ENCODE data around the gene ITIH2.
"Not testable (repeated sequence)": the region's sequence is repeated elsewhere in the genome, so short reads cannot be mapped to it uniquely, and the experiment has no call there.

The ITIH2 gene

DNA sequence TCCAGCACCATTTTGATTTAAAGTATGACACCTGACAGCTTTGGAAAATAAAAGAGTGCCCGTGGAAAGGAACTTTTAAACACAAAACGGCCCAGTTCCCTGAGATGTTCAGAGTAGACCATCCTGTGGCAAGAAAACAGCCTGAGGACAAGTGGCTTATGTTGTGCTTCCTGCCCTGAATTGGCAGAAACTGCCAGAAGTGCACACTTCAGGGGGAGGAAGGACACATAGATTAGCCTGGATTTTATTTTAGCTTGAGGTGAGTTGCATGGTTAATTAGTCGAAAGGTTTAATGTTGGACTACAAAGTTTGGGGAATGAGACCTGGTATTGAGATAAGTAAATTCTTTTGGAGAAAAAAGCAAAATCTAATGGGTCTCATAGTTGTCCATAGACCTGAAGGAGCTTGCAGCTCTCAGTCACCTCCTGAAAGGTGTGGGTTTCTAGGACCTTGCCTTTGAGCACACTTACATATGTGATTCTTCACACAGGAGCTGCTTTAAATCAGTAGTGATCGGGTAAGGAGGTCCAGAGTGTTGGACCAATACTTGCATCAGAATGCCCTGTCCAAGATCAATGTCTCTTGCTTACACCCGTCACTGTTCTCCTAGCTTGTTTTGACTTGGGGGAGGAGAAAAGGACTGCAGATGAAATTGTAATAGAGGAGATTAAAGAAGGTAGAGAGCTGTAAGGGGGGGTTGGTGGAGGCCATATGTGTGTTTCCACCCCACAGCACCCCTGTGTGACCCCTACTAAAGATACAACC is 4.9 kb downstream of the ITIH2 start:
- H3K9me3 ChIP-seq (ENCODE audit: control insufficient read depth in 1 of 2, low read length in 2 of 2): no peaks in the 10 kb centered on the region
- no peaks in the 10 kb centered on the region for H3K36me3 ChIP-seq (ENCODE audit: control insufficient read depth in 1 of 2, insufficient read depth in 2 of 2, low read length in 2 of 2)
- no peak overlapping the region for H3K4me3 ChIP-seq (ENCODE audit: low read depth in 1 of 2, low read length in 2 of 2)
- H3K4me1 ChIP-seq (ENCODE audit: control insufficient read depth in 1 of 2, insufficient read depth in 2 of 2, low read length in 2 of 2): no peaks in the 10 kb centered on the region
- no peak overlapping the region for H3K9ac ChIP-seq (ENCODE audit: low read depth in 1 of 2, low read length in 2 of 2)
- no peak overlapping the region for H3K27ac ChIP-seq (ENCODE audit: low read depth, low read length)
- peaks cover 0 to 2% of the 10 kb centered on the region in 2 donors for H3K27me3 ChIP-seq (ENCODE audit: control insufficient read depth in 1 of 2, insufficient read depth in 2 of 2, low read length in 2 of 2)

DNA sequence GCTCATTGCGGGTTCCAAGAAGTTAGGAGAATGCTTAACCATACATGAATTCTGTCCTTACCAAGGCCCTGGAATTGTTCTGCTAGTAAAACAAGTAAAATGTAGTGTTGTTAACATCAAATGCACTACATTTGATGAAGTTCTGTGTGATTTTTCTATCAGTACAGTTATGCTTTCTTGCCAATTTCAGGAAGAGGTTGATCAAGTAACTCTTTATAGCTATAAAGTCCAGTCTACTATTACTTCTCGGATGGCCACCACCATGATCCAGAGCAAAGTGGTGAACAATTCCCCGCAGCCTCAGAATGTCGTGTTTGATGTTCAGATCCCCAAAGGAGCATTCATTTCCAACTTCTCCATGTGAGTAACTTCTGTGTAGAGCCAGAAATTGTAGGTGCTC is 5.7 kb downstream of the ITIH2 start:
- no peaks in the 10 kb centered on the region for H3K4me1 ChIP-seq (ENCODE audit: control insufficient read depth in 1 of 2, insufficient read depth in 2 of 2, low read length in 2 of 2)
- H3K36me3 ChIP-seq (ENCODE audit: control insufficient read depth in 1 of 2, insufficient read depth in 2 of 2, low read length in 2 of 2): no peaks in the 10 kb centered on the region
- H3K9me3 ChIP-seq (ENCODE audit: control insufficient read depth in 1 of 2, low read length in 2 of 2): no peaks in the 10 kb centered on the region
- no peak overlapping the region for H3K9ac ChIP-seq (ENCODE audit: low read depth in 1 of 2, low read length in 2 of 2)
- no peak overlapping the region for H3K27ac ChIP-seq (ENCODE audit: low read depth, low read length)
- H3K4me3 ChIP-seq (ENCODE audit: low read depth in 1 of 2, low read length in 2 of 2): no peak overlapping the region
- H3K27me3 ChIP-seq (ENCODE audit: control insufficient read depth in 1 of 2, insufficient read depth in 2 of 2, low read length in 2 of 2): peaks cover 0 to 2% of the 10 kb centered on the region in 2 donors

DNA sequence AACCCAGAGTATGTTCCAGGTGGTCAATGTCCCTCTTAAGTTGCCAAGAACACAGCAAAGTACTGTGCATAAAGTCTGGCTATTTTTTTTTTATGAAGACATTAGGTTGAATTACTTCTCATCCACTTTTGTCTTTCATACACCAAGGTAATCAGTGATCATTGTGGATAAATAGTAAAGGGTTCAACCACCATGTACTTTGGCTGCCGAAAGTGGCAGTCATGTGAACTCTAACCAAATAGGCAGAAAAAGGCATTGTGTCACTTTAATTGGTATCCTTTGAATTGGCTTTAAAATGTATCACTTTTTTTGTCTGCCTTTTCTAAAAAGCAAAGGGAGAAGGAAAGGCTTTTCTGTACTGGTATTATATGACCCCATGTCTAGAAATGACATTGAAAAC is 7.3 kb downstream of the ITIH2 start:
- no peak overlapping the region for H3K9ac ChIP-seq (ENCODE audit: low read depth in 1 of 2, low read length in 2 of 2)
- H3K27ac ChIP-seq (ENCODE audit: low read depth, low read length): no peak overlapping the region
- H3K4me3 ChIP-seq (ENCODE audit: low read depth in 1 of 2, low read length in 2 of 2): no peak overlapping the region
- no peaks in the 10 kb centered on the region for H3K4me1 ChIP-seq (ENCODE audit: control insufficient read depth in 1 of 2, insufficient read depth in 2 of 2, low read length in 2 of 2)
- no peaks in the 10 kb centered on the region for H3K9me3 ChIP-seq (ENCODE audit: control insufficient read depth in 1 of 2, low read length in 2 of 2)
- H3K36me3 ChIP-seq (ENCODE audit: control insufficient read depth in 1 of 2, insufficient read depth in 2 of 2, low read length in 2 of 2): no peaks in the 10 kb centered on the region
- peaks cover 0 to 2% of the 10 kb centered on the region in 2 donors for H3K27me3 ChIP-seq (ENCODE audit: control insufficient read depth in 1 of 2, insufficient read depth in 2 of 2, low read length in 2 of 2)

DNA sequence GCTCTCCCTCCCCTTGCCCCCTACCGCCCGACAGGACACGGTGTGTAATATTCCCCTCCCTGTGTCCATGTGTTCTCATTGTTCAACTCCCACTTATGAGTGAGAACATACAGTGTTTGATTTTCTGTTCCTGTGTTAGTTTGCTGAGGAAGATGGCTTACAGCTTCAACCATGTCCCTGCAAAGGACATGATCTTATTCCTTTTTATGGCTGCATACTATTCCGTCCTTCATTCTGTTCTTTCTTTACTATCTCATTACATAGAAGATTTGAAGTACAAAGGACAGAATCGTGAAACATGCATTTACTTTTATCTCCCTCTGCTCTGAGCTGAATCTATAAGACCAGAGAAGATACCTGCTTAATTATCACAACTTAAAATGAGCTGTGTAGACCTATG is 8.0 kb downstream of the ITIH2 start:
- H3K27me3 ChIP-seq (ENCODE audit: control insufficient read depth in 1 of 2, insufficient read depth in 2 of 2, low read length in 2 of 2); H3K27ac ChIP-seq (ENCODE audit: low read depth, low read length); H3K4me1 ChIP-seq (ENCODE audit: control insufficient read depth in 1 of 2, insufficient read depth in 2 of 2, low read length in 2 of 2); H3K9me3 ChIP-seq (ENCODE audit: control insufficient read depth in 1 of 2, low read length in 2 of 2); H3K36me3 ChIP-seq (ENCODE audit: control insufficient read depth in 1 of 2, insufficient read depth in 2 of 2, low read length in 2 of 2); H3K9ac ChIP-seq (ENCODE audit: low read depth in 1 of 2, low read length in 2 of 2); H3K4me3 ChIP-seq (ENCODE audit: low read depth in 1 of 2, low read length in 2 of 2): not testable (repeated sequence)

DNA sequence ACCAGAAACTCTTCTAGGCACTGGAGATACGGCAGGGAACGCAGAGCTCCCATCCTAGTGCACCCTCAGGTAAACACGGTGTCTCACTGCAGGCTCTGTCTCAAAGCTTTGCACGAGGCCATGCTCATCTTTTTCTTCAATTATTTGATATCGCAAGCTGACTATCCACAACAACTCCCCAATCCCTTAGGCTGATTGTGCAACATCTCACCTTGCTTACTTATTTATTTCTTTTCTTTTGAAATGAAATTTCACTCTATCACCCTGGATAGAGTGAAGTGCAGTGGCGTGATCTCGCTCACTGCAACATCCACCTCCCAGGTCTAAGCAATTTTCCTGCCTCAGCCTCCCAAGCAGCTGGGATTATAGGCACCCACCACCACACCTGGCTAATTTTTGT is 12.4 kb downstream of the ITIH2 start:
- Histone ChIP-seq H3K27me3 (ENCODE audit: control insufficient read depth in 1 of 2, insufficient read depth in 2 of 2, low read length in 2 of 2) (no peaks in the 10 kb centered on the region), H3K36me3 (ENCODE audit: control insufficient read depth in 1 of 2, insufficient read depth in 2 of 2, low read length in 2 of 2) (no peaks in the 10 kb centered on the region), H3K27ac (ENCODE audit: low read depth, low read length) (no peak overlapping the region), H3K4me1 (ENCODE audit: control insufficient read depth in 1 of 2, insufficient read depth in 2 of 2, low read length in 2 of 2) (no peaks in the 10 kb centered on the region), H3K4me3 (ENCODE audit: low read depth in 1 of 2, low read length in 2 of 2) (no peak overlapping the region), H3K9me3 (ENCODE audit: control insufficient read depth in 1 of 2, low read length in 2 of 2) (no peaks in the 10 kb centered on the region), H3K9ac (ENCODE audit: low read depth in 1 of 2, low read length in 2 of 2) (no peak overlapping the region)

DNA sequence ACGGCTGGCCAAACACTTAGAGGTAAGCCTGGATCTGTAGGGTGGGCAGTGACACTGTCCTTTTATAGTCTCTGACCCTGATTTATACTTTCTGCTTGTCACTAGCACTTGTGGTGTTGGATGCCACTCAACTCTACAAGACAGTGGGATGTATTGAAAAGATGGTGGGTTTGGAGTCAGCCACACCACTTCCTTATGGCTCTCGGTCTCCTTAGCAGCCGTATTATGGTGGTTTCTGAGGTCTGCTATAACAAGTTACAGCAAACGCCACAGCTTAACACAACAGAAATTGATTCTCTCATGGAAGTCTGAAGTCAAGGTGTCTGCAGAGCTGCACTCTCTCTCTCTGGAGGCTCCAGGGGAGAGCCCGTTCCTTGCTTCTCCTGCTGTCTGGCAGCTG is 14.7 kb downstream of the ITIH2 start:
- no peaks in the 10 kb centered on the region for H3K36me3 ChIP-seq (ENCODE audit: control insufficient read depth in 1 of 2, insufficient read depth in 2 of 2, low read length in 2 of 2)
- H3K4me1 ChIP-seq (ENCODE audit: control insufficient read depth in 1 of 2, insufficient read depth in 2 of 2, low read length in 2 of 2): no peaks in the 10 kb centered on the region
- no peak overlapping the region for H3K9ac ChIP-seq (ENCODE audit: low read depth in 1 of 2, low read length in 2 of 2)
- no peak overlapping the region for H3K27ac ChIP-seq (ENCODE audit: low read depth, low read length)
- no peaks in the 10 kb centered on the region for H3K27me3 ChIP-seq (ENCODE audit: control insufficient read depth in 1 of 2, insufficient read depth in 2 of 2, low read length in 2 of 2)
- H3K9me3 ChIP-seq (ENCODE audit: control insufficient read depth in 1 of 2, low read length in 2 of 2): no peaks in the 10 kb centered on the region
- H3K4me3 ChIP-seq (ENCODE audit: low read depth in 1 of 2, low read length in 2 of 2): no peak overlapping the region

DNA sequence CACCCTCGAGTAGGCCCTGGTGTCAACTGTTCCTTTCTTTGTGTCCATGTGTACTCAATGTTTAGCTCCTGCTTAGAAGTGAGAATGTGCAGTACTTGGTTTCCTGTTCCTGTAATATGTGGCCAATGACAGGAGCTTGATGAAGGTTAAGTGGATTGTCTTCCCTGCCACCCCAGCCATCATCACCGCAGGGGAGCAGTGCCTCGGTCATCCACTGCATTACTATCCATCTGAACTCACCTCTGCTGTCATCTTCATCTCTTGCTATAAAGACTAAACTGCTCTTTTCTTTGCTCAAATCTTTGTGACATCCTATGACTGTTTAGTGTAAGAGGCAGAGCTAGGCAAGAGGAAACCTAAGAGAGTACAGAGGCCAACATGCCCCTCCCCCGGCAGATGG is 15.6 kb downstream of the ITIH2 start:
- Histone ChIP-seq H3K36me3 (ENCODE audit: control insufficient read depth in 1 of 2, insufficient read depth in 2 of 2, low read length in 2 of 2) (no peaks in the 10 kb centered on the region), H3K27ac (ENCODE audit: low read depth, low read length) (no peak overlapping the region), H3K27me3 (ENCODE audit: control insufficient read depth in 1 of 2, insufficient read depth in 2 of 2, low read length in 2 of 2) (no peaks in the 10 kb centered on the region), H3K9ac (ENCODE audit: low read depth in 1 of 2, low read length in 2 of 2) (no peak overlapping the region), H3K4me1 (ENCODE audit: control insufficient read depth in 1 of 2, insufficient read depth in 2 of 2, low read length in 2 of 2) (no peaks in the 10 kb centered on the region), H3K4me3 (ENCODE audit: low read depth in 1 of 2, low read length in 2 of 2) (no peak overlapping the region), H3K9me3 (ENCODE audit: control insufficient read depth in 1 of 2, low read length in 2 of 2) (no peaks in the 10 kb centered on the region)

DNA sequence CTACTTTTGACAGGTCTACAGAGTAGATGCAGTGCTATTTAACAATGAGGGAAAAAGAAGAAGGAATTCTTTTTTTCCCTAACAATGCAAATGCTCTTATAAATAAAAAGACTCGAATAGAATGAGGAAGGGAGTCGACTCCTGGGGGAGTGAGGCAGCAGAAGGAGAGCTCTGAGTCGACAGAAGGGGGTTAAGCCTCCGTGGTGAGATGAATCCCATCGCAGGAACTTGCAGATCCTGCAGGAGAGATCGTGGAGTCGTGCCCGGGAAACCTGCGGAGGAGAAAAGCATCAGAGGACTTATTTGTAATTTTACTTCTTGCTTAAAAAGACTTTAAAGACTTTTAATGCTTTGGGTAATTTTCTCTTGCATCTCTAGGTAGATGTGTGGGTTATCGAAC is 17.4 kb downstream of the ITIH2 start:
- no peak overlapping the region for H3K27ac ChIP-seq (ENCODE audit: low read depth, low read length)
- no peaks in the 10 kb centered on the region for H3K36me3 ChIP-seq (ENCODE audit: control insufficient read depth in 1 of 2, insufficient read depth in 2 of 2, low read length in 2 of 2)
- H3K9me3 ChIP-seq (ENCODE audit: control insufficient read depth in 1 of 2, low read length in 2 of 2): no peaks in the 10 kb centered on the region
- H3K27me3 ChIP-seq (ENCODE audit: control insufficient read depth in 1 of 2, insufficient read depth in 2 of 2, low read length in 2 of 2): no peaks in the 10 kb centered on the region
- H3K4me3 ChIP-seq (ENCODE audit: low read depth in 1 of 2, low read length in 2 of 2): no peak overlapping the region
- H3K9ac ChIP-seq (ENCODE audit: low read depth in 1 of 2, low read length in 2 of 2): no peak overlapping the region
- H3K4me1 ChIP-seq (ENCODE audit: control insufficient read depth in 1 of 2, insufficient read depth in 2 of 2, low read length in 2 of 2): no peaks in the 10 kb centered on the region

DNA sequence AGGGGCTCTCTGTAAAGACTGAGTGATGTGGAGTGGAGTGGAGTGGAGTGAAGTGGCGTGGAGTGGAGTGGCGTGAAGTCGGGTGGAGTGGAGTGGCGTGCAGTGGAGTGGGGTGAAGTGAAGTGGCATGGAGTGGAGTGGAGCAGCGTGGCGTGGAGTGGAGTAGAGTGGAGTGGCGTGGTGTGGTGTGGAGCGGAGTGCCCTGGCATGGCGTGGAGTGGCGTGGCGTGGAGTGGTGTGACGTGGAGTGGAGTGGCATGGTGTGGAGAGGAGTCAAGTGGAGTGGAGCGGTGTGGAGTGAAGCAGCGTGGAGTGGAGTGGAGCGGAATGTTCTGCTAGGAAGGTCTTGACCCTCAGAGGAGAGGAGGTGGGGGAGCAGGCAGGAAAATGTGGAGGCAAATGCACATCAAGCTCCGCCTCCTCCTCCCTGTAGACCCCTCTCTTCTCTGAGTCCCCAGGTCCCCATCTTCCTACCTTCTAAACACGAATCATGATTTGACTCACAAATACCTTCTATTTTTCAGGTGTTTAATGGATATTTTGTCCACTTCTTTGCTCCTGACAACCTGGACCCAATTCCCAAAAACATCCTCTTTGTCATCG is 19.9 kb downstream of the ITIH2 start:
- H3K9ac ChIP-seq (ENCODE audit: low read depth in 1 of 2, low read length in 2 of 2): no peak overlapping the region
- H3K36me3 ChIP-seq (ENCODE audit: control insufficient read depth in 1 of 2, insufficient read depth in 2 of 2, low read length in 2 of 2): no peaks in the 10 kb centered on the region
- no peaks in the 10 kb centered on the region for H3K27me3 ChIP-seq (ENCODE audit: control insufficient read depth in 1 of 2, insufficient read depth in 2 of 2, low read length in 2 of 2)
- no peak overlapping the region for H3K4me3 ChIP-seq (ENCODE audit: low read depth in 1 of 2, low read length in 2 of 2)
- H3K27ac ChIP-seq (ENCODE audit: low read depth, low read length): no peak overlapping the region
- H3K4me1 ChIP-seq (ENCODE audit: control insufficient read depth in 1 of 2, insufficient read depth in 2 of 2, low read length in 2 of 2): no peaks in the 10 kb centered on the region
- H3K9me3 ChIP-seq (ENCODE audit: control insufficient read depth in 1 of 2, low read length in 2 of 2): no peaks in the 10 kb centered on the region

DNA sequence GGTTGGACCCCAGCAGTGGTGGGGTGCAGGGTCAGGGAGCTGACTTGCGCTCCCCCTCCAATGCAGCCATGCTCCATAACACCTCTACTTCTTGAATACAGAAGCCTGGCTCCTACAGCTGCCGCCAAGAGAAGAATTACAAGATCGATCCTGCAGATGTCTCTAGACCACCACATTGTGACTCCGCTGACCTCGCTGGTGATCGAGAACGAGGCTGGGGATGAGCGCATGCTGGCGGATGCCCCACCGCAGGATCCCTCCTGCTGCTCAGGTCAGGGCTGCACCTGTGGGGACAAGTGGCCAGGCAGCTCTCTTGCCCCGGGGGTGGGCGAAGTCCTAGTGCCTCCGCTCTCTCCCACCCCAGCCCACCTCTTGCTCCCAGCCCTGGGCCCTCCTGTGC is 31.7 kb downstream of the ITIH2 start:
- Histone ChIP-seq H3K9me3 (ENCODE audit: control insufficient read depth in 1 of 2, low read length in 2 of 2) (no peaks in the 10 kb centered on the region), H3K27me3 (ENCODE audit: control insufficient read depth in 1 of 2, insufficient read depth in 2 of 2, low read length in 2 of 2) (no peaks in the 10 kb centered on the region), H3K4me1 (ENCODE audit: control insufficient read depth in 1 of 2, insufficient read depth in 2 of 2, low read length in 2 of 2) (no peaks in the 10 kb centered on the region), H3K27ac (ENCODE audit: low read depth, low read length) (no peak overlapping the region), H3K9ac (ENCODE audit: low read depth in 1 of 2, low read length in 2 of 2) (no peak overlapping the region), H3K36me3 (ENCODE audit: control insufficient read depth in 1 of 2, insufficient read depth in 2 of 2, low read length in 2 of 2) (no peaks in the 10 kb centered on the region), H3K4me3 (ENCODE audit: low read depth in 1 of 2, low read length in 2 of 2) (no peak overlapping the region)

Measured in duodenal mucosa (tissue), 2 donors.